NCI-H2227 (cell line): ENCODE results near the gene SLC49A3.

Source experiments
- DNase-seq: peaks from one replicate; lab custom pipeline; 2025; ENCODE audit not compliant: unreplicated experiment; lab: John Stamatoyannopoulos, UW

The SLC49A3 gene

GRCh38 chr4:666822-667544 is 22.0 kb downstream of the SLC49A3 start:
- DNase-seq, result no peak

- no peak for DNase-seq
These were observed 22.5 kb downstream of the SLC49A3 start for GRCh38 chr4:666436-666810.

GRCh38 chr4:665751-666435 is 23.1 kb downstream of the SLC49A3 start:
- no peak for DNase-seq

GRCh38 chr4:665381-665750 is 23.6 kb downstream of the SLC49A3 start:
- no peak for DNase-seq

GRCh38 chr4:664713-665231 is 24.2 kb downstream of the SLC49A3 start:
- no peak for DNase-seq

- DNase-seq, result peak; percentile 47
These were observed 25.2 kb downstream of the SLC49A3 start for GRCh38 chr4:663438-664428.

- DNase-seq, result no peak
These were observed 25.9 kb downstream of the SLC49A3 start for GRCh38 chr4:663046-663437.

- DNase-seq, result no peak
These were observed 26.8 kb downstream of the SLC49A3 start for GRCh38 chr4:661881-662761.

GRCh38 chr4:661231-661630 is 27.7 kb downstream of the SLC49A3 start:
- DNase-seq, result no peak

GRCh38 chr4:660401-660800 is 28.6 kb downstream of the SLC49A3 start:
- DNase-seq, result no peak

- no peak for DNase-seq
These were observed 29.1 kb downstream of the SLC49A3 start for GRCh38 chr4:659851-660250.

GRCh38 chr4:658681-659667 is 30.0 kb downstream of the SLC49A3 start:
- no peak for DNase-seq

- DNase-seq, result no peak
These were observed 30.9 kb downstream of the SLC49A3 start for GRCh38 chr4:657834-658667.

GRCh38 chr4:657338-657833 is 31.6 kb downstream of the SLC49A3 start:
- no peak for DNase-seq

GRCh38 chr4:656436-657337 is 32.3 kb downstream of the SLC49A3 start:
- no peak for DNase-seq

- DNase-seq, result no peak
These were observed 33.3 kb downstream of the SLC49A3 start for GRCh38 chr4:655464-656151.
